Measurements from ENCODE around the gene CGB8.
A peak's percentile ranks its signal among the peaks of the same experiment; 100 is the strongest.
"Not testable (repeated sequence)": the region's sequence is repeated elsewhere in the genome, so short reads cannot be mapped to it uniquely, and the experiment has no call there.

Gene CGB8

DNA sequence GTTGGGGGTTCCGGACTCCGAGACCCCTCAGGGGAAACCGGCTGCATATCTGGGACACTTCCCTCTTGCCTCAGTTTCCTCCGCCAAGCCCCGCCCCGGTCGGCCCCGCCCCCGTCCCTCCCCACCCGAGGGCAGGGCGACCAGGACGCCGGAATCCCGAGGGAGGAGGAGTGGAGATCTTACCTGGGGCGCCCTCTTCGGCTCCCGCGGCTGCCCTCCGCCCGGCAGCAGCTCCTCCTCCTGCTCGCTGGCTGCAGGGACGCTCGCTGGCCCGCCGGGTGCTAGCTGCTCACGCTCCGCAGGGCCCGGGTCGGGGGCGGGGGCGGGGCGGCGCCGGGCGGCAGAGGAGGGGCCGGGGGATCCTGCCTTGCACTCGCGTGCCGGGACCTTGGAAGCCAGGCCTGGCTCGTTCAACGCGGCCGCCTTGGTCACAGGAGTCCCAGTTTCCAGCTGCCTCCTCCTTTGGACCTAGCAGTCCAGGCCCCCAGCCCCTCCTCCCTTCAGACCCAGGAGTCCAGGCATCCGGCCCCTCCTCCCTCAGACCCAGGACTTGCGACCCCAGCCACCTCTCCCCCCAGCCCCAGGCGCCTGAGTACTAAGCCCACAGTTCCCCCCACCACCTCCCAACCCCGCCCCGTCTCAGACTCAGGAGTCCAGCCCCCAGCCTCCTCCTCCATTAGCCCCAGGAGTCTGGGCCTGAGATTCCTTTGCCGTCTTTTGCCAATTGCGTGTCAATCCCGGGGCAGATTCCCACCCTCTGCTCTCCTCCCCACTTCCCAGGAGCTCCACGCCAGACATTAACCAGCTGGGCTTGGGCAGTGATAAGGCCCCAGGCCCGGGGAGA is 16.1 kb upstream of the CGB8 start, which contains the start of gene NTF4:
Gene NTF4, minus strand, starts transcription at position 51 of the 844 bp plus-strand sequence. CDS start 2,821 bp downstream, outside the sequence.
- DNase-seq: peak; percentile 53

DNA sequence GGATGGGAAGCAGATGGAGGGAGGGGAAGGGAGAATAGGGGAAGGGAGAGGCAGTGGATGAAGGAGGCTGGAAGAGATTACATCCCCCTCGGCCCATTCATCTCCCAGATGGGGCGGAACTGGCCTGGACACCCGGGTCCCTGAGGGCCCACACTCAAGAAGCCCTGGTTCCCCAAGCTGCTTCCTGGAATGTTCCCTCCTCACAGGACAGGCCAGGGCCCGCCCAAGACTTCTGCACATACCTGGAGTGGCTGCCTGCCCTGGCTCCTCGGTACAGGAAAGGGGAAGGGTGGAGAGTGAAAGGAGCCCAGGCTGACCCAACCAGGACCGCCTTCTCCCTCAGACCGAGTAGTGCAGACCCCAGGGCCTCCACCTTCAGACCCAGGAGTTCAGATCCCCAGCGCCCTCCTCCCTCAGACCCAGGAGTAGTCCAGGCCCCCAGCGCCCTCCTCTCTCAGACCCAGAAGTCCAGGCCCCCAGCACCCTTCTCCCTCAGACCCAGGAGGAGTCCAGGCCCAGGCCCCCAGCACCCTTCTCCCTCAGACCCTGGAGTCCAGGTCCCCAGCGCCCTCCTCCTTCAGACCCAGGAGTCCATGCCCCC is 15.2 kb upstream of the CGB8 start:
- DNase-seq: no peak

DNA sequence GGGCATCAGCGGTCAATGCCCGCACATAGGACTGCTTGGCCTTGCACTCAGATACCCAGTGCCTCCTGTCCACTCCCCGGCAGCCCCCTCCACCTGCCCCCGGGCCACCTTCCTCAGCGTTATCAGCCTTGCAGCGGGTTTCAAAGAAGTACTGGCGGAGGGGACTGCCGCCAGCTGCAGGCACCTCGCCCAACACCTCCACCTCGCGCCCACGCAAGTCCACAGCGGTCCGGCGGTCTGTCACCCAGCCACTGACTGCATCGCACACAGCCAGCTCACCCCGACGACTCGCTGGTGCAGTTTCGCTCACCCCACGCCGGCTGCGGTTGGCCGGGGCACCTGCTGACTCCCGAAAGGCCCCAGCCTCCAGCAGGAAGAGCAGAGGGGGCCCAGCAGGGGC is 12.5 kb upstream of the CGB8 start:
- DNase-seq: no peak

DNA sequence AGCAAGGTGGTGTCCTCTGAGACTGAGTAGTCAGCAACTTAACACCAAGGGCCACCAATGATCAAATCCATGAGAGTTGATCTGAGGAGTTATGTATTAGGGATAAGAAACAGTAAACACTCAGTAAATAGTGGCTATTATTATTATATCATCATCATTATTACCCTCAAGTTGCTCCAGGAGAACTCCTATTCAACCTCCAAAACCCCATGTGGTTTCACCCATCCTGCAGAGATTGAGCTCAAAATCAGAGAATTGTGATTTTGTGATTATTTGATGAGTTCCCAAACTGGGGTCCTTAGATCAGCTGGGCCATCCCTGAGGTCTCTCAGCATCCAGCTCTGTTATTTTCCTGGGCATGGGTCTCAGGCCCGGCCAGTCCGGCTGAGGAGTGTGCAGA is 12.1 kb upstream of the CGB8 start:
- no peak for DNase-seq

DNA sequence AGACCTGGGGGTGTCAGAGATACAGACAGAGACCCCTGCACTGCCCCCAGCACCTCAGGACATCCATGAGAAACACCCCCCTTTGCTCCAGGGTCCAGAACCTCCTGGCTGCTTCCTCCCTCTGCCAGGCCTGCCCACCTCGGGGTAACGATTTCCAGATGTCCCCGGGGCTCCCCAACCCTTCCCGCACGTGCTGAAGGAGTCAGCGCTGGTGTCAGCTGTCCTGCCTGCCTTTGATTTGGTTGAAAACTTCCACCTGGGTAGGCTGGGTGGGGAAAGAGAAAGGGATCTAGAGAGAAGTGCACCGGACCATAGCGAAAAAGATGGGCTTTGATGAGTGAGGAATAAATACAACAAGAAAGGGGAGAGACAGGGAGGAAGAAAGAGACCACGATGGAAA is 10.1 kb upstream of the CGB8 start:
- no peak for DNase-seq

DNA sequence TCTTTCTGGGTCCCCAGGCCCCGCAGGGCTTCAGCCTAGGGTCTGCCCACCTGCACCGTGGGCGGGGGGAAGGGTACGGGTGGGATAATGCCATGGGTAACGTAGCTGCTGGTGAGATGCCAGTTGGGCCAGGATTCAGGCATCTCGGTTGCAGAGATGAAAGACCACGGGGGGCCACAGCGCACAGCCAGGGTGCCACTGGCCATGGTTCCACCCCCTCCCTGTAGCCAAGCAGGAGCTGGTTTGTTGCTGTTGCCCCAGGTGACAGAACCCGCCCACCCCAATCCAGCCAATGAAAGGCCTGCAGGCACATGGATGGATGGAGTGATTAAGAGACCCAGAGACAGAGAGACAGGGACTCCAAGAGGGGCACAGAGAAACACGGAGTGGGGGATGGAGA is 9.7 kb upstream of the CGB8 start:
- DNase-seq: no peak

DNA sequence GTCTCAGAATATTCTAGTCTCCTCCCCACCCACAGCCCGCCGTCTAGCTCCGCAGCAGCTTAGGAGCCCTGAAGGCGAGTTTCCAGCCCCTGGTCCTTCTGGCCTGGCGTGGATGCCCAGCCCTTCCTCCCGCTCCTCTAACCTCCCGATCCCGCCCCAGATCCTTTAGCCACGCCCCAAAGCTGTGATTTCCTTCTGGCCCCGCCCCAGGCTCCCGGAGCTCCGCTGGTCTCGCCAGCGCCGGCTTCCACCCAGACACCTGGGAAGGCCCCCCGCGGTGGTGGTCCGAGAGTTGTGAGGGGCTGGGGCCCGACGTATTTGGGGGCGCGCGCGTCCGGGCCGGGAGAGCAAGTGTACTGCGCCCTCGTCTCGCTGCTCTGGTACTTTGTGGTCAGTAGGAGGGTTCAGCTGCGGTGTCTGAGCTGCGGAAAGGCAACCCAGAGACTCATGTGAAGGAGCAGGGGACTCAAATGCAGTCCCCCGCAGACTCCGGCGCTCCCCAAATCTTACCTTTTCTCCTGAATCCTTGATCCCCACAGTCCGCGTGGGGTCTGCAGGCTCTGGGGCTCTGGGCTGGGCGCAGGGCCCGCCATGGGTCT is 8.8 kb upstream of the CGB8 start, which contains the start of gene CGB7:
Gene CGB7, minus strand, starts transcription at position 114 of the 599 bp plus-strand sequence. CDS start 2,374 bp downstream, outside the sequence.
- DNase-seq: peak; percentile 67

DNA sequence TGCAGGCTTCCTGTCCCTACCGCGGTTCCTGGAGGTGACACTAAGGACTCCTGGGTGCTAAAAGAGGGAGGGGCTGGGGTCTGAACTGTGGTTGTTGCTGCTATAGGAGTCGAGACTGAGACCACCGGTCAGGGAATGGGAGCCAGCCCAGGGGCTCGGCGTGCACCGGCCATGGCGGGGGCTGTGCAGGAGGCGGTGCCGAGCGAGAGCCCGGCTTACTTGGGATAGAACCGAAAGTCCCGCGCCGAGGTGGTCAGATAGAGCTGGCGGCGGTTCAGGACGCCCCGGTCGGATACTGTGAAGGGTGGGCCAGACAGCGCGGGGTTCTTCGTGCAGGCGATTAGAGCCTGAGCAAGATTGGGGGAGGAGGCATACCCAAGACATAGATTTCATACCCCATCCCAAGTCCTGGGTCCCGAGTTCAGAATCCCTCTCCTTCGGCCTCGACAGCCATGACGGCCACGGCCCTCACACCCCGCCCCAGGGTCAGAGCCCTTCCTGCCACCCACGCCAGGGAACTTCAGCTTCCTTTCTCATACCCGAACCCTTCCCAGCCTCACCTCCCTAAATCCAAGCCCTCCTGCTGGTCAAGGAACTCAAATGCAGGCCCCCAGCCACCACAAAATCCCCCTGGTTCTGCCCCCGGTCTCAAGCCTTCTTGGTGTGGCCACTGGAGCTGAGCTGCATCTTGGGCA is 8.1 kb upstream of the CGB8 start:
- DNase-seq: not testable (repeated sequence)

DNA sequence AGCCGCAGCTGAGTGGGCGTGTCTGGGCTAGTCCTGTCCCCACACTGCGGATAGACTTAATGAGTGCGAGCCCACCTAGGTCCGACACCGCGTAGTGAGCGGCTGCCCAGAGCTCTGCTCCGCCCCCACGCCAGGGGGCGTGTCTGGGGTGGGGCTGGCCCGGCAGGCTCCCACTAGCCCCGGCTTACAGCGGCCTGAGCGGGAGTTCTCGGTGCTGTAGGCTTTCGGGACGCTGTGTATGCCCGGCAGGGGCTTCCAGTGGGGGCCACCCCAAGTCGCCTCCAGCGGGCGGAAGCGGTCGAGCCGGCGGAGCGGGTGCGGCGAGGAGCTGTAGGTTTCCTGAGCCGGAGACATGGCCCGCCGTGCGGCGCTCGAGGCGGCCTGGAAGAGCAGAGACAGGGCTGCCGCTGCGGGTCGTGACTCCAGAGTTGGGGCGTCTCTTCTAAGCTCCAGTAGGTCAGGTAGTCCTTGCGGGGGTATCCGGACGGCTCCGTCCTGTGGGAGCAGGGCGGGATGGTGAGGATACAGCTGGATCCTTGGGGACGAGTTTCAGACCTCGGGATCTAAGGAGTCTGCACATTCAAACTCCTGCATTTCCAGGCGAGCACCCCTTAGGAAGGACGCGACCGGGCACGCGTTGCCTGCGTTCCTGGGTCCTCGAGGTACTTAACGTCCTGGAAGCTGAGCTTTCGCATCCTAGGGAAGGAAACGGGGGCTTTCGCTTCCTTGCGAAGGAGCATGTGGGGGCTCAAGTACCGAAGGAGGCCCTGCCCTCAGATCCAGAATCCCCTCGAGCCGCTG is 7.4 kb upstream of the CGB8 start:
- DNase-seq: no peak

DNA sequence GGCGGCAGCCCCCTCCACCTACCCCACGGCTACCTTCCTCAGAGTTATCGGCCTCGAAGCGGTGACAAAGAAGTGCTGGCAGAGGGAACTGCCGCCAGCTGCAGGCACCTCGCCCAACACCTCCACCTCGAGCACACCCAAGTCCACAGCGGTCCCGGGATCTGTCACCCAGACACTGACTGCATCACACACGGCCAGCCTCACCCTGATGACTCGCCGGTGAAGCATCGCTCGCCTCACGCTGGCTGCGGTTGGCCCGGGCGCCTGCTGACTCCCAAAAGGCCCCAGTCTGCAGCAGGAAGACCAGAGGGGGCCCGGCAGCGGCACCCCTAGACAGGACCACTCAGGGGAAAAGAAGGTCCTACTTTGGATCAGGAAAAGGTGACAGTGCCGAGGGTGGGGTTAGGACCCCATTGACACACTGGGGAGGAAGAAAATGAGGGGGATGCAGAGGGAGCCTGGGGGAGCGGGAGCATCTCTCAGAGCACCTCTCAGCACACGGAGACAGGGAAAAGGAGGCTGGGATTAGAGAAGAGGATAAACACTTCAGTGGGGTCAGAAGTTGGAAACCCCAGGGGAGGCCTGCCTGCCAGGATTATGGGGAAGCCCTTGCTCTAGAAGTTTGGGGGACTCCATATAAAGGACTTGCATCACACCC is 1.6 kb upstream of the CGB8 start:
- peak; percentile 51 for DNase-seq

DNA sequence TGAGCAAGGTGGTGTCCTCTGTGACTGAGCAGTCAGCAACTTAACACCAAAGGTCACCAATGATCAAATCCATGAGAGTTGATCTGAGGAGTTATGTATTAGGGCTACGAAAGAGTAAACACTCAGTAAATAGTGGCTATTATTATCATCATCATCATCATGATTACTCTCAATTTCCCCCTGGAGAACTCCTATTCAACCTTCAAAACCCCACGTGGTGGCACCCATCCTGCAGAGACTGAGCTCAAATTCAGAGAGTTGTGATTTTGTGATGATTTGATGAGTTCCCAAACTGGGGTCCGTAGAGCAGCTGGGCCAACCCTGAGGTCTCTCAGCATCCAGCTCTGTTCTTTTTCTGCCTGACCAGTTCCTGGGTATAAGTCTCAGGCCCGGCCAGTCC is 923 bp upstream of the CGB8 start:
- DNase-seq: not testable (repeated sequence)

DNA sequence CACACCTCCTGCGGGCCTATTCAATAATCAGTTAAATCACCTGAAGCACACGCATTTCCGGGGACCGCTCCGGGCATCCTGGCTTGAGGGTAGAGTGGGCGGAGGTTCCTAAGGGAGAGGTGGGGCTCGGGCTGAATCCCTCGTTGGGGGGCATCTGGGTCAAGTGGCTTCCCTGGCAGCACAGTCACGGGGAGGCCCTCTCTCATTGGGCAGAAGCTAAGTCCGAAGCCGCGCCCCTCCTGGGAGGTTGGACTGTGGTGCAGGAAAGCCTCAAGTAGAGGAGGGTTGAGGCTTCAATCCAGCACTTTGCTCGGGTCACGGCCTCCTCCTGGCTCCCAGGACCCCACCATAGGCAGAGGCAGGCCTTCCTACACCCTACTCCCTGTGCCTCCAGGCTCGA is 5.4 kb downstream of the CGB8 start, which contains the start of gene CGB5:
Gene CGB5, plus strand, starts transcription at position 301 of the 400 bp plus-strand sequence. CDS start 362 bp downstream, outside the sequence.
- not testable (repeated sequence) for DNase-seq

DNA sequence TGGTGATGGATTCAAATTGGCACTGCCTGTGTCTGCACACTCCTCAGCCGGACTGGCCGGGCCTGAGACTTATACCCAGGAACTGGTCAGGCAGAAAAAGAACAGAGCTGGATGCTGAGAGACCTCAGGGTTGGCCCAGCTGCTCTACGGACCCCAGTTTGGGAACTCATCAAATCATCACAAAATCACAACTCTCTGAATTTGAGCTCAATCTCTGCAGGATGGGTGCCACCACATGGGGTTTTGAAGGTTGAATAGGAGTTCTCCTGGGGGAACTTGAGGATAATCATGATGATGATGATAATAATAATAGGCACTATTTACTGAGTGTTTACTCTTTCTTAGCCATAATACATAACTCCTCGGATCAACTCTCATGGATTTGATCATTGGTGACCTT is 6.2 kb downstream of the CGB8 start:
- not testable (repeated sequence) for DNase-seq

DNA sequence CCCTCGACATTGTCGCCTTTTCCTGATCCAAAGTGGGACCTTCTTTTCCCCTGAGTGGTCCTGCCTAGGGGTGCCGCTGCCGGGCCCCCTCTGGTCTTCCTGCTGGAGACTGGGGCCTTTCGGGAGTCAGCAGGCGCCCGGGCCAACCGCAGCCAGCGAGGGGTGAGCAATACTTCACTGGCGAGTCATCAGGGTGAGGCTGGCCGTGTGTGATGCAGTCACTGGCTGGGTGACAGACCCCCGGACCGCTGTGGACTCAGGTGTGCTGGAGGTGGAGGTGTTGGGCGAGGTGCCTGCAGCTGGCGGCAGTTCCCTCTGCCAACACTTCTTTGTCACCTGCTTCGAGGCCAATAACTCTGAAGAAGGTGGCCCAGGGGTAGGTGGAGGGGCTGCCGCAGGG is 6.7 kb downstream of the CGB8 start:
- DNase-seq: no peak

DNA sequence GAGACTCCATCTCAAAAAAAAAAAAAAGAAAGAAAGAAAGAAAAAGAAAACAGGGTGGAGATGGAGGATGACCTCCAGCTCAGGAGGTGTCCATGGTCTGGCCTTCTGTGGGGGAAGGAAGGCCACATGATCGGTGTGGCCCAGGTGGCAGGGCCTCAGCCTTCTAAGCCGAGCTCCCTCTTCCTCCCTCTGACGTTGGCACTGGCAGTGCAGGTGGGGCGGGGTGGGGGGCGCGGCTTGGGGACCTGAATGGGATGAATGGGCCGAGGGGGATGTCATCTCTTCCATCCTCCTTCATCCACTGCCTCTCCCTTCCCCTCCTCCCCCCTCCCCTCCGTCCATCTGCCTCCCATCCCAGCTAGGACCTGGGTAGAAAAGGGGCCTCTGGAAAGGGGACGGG is 9.2 kb downstream of the CGB8 start:
- not testable (repeated sequence) for DNase-seq

DNA sequence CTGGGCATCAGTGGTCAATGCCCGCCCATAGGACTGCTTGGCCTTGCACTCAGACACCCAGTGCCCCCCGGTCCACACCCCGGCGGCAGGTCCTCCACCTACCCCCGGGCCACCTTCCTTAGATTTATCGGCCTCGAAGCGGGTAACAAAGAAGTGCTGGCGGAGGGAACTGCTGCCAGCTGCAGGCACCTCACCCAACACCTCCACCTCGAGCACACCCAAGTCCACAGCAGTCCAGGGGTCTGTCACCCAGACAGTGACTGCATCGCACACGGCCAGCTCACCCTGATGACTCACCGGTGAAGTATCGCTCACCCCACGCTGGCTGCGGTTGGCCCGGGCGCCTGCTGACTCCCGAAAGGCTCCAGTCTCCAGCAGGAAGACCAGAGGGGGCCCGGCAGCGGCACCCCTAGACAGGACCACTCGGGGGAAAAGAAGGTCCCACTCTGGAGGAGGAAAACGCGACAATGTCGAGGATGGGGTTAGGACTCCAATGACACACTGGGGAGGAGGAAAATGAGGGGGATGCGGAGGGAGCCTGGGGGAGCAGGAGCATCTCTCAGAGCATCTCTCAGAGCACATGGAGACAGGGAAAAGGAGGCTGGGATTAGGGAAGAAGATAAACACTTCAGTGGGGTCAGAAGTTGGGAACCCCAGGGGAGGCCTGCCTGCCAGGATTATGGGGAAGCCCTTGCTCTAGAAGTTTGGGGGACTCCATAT is 10.2 kb downstream of the CGB8 start:
- peak; percentile 45 for DNase-seq

DNA sequence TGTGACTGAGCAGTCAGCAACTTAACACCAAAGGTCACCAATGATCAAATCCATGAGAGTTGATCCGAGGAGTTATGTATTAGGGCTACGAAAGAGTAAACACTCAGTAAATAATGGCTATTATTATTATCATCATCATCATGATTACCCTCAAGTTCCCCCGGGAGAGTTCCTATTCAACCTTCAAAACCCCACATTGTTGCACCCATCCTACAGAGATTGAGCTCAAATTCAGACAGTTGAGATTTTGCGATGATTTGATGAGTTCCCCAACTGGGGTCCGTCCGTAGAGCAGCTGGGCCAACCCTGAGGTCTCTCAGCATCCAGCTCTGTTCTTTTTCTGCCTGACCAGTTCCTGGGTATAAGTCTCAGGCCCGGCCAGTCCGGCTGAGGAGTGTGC is 10.8 kb downstream of the CGB8 start:
- DNase-seq: not testable (repeated sequence)

DNA sequence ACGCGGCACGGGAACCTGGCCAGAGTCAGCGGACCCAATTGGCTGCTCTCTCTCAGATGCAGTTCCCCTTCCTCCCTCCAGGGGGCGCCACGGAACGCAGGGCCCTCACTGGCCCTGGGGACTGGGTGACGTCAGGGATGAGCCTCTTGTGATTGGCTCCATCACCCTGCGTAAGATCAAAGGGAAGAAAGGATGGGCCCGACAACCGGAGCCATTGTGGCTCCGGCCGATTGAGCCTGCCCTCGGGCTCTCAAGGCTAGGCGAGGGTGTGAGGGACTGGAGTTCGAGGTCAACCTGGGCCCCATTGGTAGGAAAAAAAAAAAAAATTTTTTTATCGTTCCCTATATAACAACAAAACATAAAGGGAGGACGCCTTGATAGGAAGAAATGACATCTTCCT is 12.1 kb downstream of the CGB8 start, which contains the start of gene CGB1:
Gene CGB1, minus strand, starts transcription at position 81 of the 400 bp plus-strand sequence. CDS start 184 bp downstream, outside the sequence.
- peak; percentile 33 for DNase-seq

DNA sequence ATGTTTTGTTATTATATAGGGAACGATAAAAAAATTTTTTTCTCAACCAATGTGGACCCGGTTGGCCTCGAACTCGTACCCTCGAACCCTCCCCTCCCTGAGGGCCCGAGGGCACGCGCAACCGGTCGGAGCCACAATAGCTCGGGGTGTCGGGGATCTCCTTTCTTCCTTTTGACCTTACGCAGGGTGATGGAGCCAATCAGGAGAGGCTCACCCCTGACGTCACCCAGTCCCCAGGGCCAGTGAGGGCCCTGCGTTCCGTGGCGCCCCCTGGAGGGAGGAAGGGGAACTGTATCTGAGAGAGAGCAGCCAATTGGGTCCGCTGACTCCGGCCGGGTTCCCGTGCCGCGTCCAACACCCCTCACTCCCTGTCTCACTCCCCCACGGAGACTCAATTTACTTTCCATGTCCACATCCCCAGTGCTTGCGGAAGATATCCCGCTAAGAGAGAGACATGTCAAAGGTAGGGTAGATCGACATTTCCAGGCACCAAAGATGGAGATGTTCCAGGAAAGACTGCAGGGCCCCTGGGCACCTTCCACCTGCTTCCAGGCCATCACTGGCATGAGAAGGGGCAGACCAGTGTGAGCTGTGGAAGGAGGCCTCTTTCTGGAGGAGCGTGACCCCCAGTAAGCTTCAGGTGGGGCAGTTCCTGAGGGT is 17.1 kb downstream of the CGB8 start, which contains the start of gene CGB2:
Gene CGB2, plus strand, starts transcription at position 249 of the 660 bp plus-strand sequence. Its CDS starts 206 bp downstream, at position 455.
- DNase-seq: peak; percentile 44

DNA sequence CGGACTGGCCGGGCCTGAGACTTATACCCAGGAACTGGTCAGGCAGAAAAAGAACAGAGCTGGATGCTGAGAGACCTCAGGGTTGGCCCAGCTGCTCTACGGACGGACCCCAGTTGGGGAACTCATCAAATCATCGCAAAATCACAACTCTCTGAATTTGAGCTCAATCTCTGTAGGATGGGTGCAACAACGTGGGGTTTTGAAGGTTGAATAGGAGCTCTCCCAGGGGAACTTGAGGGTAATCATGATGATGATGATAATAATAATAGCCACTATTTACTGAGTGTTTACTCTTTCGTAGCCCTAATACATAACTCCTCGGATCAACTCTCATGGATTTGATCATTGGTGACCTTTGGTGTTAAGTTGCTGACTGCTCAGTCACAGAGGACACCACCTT is 18.6 kb downstream of the CGB8 start:
- DNase-seq: not testable (repeated sequence)
